Measurements from ENCODE around the gene ZIM2.

DNA sequence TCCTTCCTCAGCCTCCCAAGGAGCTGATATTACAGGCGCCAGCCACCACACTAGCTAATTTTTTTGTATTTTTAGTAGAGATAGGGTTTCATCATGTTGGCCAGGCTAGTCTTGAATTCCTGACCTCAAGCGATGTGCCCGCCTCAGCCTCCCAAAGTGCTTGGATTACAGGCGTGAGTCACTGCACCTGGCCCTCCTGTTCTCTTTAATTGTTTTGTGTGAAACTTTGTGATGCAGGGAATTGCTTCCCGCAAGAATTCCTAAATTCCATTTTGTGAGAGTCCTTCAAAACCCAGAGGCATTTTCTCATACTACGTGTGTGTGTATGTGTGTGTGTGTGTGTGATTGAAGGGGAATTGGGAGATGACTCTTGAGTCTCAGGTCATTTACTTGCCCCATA lies 104.0 kb downstream of the ZIM2 start:
- TF ChIP-seq, protein P1, sequence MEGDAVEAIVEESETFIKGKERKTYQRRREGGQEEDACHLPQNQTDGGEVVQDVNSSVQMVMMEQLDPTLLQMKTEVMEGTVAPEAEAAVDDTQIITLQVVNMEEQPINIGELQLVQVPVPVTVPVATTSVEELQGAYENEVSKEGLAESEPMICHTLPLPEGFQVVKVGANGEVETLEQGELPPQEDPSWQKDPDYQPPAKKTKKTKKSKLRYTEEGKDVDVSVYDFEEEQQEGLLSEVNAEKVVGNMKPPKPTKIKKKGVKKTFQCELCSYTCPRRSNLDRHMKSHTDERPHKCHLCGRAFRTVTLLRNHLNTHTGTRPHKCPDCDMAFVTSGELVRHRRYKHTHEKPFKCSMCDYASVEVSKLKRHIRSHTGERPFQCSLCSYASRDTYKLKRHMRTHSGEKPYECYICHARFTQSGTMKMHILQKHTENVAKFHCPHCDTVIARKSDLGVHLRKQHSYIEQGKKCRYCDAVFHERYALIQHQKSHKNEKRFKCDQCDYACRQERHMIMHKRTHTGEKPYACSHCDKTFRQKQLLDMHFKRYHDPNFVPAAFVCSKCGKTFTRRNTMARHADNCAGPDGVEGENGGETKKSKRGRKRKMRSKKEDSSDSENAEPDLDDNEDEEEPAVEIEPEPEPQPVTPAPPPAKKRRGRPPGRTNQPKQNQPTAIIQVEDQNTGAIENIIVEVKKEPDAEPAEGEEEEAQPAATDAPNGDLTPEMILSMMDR (IDR thresholded peaks at IDR 0.05): no peak
- TF ChIP-seq POLR2A (IDR thresholded peaks at IDR 0.05): no peak

Measured in adrenal gland (tissue), 5 donors.